Measurements from ENCODE around the gene CYP2R1.
A peak's percentile ranks its signal among the peaks of the same experiment; 100 is the strongest.
"Not testable (repeated sequence)": the region's sequence is repeated elsewhere in the genome, so short reads cannot be mapped to it uniquely, and the experiment has no call there.

Gene CYP2R1

GRCh38 chr11:14891143-14892035 lies 642 bp downstream of the CYP2R1 start:
- peak; percentile 70 for DNase-seq (ENCODE audit: low read depth)

DNA sequence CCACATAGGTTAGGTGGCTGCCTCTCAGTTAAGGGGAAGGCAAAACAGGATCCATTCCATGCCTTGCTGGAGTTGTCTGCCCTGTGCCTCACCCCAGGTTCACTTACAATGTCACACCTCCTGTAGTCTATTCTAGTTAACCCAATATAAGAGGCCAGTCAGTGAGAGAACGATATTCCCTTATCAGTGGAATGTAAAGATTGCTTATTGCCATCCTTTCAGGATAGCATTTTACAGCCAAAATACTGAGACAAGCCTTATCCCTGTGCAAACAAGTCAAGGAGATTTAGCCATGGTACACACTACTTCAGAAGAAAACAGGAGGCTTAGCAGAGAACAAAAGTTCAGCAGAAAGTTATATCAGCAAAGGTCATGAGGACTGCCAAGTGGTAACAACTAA lies 5.5 kb downstream of the CYP2R1 start:
- no peak for DNase-seq (ENCODE audit: low read depth)

- no peak for DNase-seq (ENCODE audit: low read depth)
Measured at GRCh38 chr11:14884667-14885273, 7.3 kb downstream of the CYP2R1 start.

GRCh38 chr11:14883683-14884082 lies 8.3 kb downstream of the CYP2R1 start:
- DNase-seq (ENCODE audit: low read depth): not testable (repeated sequence)

DNA sequence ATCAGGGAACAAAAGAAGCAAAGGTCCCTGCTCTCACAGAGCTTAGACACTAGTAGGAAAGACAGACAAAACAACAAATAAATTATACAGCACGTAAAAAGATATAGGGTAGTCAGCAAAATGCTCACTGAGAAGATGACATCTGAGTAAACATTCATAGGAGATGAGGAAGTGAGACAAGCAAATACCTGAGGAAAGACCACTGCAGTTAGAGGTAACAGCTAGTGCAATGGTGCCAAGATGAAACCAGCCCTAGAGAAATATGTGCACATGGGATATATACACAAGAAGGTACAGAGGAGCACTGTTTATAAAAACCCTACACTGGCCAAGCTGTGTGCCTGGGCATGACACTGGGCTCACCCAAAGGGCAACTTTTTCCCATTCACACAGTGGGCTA lies 9.8 kb downstream of the CYP2R1 start:
- no peak for DNase-seq (ENCODE audit: low read depth)

DNA sequence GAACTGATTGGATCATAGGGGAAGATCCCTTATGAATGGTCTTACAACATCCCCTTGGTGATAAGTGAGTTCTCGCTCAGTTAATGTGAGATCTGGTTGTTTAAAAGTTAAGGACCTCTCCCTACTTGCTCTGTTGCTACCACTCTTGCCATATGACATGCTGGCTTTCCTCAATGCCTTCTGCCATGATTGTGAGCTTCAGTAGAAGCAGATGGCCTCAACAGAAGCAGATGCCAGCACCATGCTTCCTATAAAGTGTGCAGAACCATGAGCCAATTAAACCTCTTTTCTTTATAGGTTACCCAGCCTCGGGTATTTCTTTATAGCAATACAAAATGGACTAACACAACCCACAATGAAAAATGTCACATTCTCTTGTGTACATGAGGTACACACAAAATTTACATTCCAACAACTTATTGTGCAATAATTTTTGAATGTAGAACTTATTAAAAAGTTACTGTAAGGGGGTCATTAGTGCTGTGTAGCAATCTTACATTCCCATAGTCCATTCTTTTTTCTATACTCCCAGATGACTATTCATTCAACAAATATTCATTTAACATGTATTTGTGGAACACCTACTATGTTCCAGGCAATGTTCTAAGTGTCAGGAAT lies 10.3 kb downstream of the CYP2R1 start:
- no peak for DNase-seq (ENCODE audit: low read depth)

DNA sequence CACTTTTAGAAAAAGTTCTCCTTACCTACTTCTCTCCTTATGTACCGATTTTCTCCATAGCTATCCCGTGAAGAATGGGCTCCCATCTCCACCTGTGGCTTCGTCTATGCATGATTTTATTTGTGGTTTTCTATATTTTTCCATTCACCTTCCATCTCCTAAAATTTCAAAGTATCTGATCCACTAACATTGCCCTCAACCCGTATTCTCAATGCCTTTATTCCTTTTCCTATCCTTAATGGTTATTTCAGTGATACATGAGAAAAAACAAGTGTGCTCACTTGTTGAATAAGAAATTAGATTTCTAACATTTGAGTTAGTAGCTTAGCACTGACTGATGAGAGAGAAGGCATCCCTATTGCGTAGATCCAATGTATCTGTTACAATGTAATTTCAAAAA lies 16.9 kb downstream of the CYP2R1 start:
- no peak for DNase-seq (ENCODE audit: low read depth)

GRCh38 chr11:14873632-14874031 lies 18.4 kb downstream of the CYP2R1 start:
- DNase-seq (ENCODE audit: low read depth): no peak

- DNase-seq (ENCODE audit: low read depth): no peak
Measured at GRCh38 chr11:14872032-14872431, 20.0 kb downstream of the CYP2R1 start.

GRCh38 chr11:14863775-14864174 lies 28.3 kb downstream of the CYP2R1 start:
- not testable (repeated sequence) for DNase-seq (ENCODE audit: low read depth)

- DNase-seq (ENCODE audit: low read depth): no peak
Measured at GRCh38 chr11:14861680-14862079, 30.4 kb downstream of the CYP2R1 start.

DNA sequence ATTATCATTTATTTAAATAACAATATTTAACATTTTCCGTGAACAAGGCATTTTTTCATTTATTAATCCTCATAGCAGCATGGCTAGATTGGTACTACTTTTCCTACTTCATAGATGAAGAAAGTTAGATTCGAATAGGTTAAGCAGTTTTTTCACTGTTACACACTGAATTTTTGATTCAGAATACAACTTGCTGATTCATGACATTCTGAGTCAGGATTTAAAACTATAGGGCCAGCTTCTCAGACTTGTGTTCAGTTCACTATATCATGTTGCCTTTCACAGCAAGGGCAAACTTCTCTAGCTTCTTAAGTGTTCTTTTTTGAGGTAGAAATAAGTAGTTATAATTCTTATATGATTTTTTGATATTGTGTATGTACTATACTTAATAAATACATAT lies 31.5 kb downstream of the CYP2R1 start:
- no peak for DNase-seq (ENCODE audit: low read depth)

DNA sequence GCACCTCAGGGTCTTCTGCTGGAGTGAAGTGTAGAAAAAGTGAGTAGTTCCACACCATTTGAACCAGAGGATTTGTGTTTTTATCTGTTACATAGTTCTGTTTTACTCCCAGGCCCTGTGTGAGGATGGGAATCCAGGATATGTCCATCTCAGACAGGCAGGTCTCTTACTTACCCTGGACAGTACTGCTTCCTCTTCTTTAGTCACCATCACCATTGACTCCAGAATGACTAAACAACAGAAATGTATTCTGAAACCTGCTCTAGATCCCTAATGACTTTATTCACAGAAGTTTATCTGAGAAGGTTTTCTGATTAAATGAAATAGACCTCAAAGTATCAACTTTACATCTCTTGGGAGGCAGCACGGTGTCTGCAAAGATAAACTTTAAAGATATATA lies 33.6 kb downstream of the CYP2R1 start:
- no peak for DNase-seq (ENCODE audit: low read depth)

DNA sequence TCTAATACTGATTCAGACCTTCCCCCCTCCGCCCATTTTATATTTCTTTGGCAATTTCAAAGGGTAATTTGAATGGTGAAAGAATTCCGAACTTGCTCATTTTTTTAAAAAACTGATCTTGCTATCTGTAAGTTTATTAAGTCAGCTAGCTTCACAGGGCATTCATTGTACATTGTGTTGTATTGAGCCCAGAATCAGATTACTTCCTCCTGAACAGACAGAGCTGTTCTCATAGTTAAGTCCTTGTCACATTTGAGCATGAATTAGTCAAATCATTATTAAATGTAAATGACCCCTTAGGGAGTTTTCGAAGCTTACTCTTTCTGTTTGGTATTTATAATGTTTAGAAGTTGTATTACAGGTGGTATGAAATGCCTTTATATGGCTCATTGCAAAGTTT lies 34.4 kb downstream of the CYP2R1 start:
- no peak for DNase-seq (ENCODE audit: low read depth)

DNA sequence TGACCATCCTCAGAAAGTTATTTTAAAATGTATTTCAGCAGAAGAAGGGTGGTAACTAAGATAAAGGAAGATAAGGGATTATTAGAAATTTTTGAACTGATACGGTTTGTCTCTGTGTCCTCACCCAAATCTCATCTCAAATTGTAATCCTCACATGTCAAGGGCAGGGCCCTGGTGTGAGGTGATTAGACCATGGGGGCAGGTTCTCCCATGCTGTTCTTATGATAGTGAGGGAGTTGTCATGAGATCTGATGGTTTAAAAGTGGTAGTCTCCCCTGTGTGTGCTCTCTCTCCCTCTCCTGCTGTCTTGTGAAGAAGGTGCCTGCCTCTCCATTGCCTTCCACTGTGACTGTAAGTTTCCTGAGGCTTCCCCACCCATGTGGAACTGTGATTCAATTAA lies 36.1 kb downstream of the CYP2R1 start:
- DNase-seq (ENCODE audit: low read depth): no peak

DNA sequence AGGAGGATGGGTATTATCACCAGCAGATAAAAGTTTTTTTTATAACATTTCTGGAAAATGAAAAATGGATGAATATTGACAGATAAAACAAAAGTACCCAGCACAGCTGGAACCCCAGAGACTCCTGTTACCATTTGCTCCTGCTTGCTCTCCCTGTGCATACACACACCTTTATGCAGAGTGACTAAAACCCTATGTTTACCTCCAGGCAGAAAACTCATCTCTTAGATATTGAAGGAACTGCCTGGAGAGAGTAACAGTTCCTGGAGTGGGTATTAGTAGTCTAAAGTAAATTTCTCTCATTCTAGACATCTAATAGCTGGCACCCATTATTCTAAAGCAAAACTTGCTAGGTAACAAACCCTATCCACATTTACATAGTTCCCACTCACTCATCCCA lies 38.0 kb downstream of the CYP2R1 start:
- no peak for DNase-seq (ENCODE audit: low read depth)

DNA sequence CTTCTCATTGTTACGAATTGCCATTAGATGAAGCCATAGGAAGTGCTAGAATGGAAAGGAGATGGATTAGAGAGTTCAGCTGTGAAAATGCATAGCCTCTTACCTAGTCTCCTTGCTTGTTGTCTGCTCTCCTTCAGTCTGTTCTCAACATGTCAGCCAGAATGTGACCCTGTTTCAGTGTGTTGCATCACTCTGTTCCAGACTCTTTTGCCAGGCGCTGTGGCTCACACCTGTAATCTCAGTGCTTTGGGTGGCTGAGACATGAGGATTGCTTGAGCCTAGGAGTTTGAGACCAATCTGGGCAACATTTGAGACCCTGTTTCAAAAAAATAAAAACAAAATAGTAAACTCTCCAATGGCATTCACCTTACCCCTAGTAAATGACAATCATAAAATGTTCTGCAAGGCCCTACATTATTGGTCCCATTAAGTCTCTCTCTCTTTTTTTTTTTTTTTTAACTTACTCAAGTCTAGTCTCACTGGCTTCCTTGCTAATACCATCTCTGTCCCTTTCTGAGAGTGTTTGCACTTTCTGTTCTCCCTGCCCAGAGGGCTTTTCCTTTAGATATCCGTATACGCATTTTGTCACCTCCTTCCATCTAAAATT lies 39.4 kb downstream of the CYP2R1 start:
- DNase-seq (ENCODE audit: low read depth): no peak

DNA sequence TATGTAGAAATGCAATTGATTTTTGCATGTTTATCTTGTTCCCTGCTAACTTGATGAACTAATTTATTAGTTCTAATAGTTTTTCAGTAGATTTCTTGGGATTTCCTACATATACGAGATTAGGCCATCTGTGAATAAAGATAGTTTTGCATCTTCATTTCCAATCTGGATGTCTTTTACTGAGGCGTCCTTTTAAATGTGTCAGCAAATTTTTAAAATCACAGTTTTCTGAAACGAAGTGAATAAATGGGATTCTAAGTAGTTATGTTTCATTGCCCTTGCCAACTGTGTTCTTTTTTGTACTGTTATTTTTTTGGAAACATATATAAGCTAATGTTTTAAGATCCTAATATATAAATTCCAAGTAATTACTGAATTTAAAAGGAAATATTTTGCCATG lies 50.0 kb downstream of the CYP2R1 start:
- no peak for DNase-seq (ENCODE audit: low read depth)

DNA sequence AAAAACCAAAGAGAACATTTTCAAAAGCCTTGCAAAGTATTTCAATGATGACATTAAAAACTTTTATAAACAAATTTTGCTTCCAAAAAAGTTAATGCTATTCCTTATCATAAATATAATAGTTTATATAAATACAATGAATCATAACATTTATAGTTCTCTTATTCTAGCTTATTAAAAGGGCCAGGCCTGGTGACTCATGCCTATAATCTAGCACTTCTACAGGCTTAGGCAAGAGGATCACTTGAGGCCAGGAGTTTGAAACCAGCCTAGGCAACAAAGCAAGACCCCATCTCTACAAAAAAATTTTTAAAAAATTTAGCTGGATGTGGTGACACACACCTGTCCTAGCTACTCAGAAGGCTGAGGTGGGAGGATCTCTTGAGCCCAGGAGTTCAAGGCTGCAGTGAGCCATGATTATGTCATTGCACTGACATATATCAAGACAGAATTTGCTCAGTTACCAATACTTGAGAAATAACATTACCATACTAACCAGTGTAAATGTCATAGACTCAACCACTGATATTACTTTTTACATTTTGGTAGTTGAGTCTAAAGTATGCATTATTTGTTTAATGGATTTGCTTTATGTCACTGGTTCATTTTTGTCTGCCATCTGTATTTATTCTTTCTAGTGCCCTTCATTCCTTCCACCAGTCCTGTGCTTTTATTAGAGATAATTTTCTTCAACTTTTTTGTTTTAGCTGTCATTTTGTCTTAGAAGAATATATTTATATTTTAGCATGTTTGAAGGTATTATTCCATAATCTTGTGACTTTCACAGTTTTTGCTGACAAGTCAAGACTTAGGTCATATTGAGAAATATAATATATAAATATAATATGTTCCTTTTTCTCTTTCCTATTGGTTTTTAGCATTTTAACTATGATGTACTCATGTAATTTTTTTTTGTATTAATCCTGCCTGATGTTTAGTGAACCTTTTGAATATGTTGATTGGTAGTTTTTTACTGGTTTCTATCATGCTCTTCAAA lies 56.2 kb downstream of the CYP2R1 start:
- no peak for DNase-seq (ENCODE audit: low read depth)

All from stimulated activated CD8-positive, alpha-beta memory T cell treated with anti-CD3 and anti-CD28 coated beads, Interleukin-12 subunit alpha, Interleukin-12 subunit beta, amount 100 ng/mL, for 1 hour (primary cell).